ENCODE results near the gene SH3BP2.

SH3BP2 gene

DNA sequence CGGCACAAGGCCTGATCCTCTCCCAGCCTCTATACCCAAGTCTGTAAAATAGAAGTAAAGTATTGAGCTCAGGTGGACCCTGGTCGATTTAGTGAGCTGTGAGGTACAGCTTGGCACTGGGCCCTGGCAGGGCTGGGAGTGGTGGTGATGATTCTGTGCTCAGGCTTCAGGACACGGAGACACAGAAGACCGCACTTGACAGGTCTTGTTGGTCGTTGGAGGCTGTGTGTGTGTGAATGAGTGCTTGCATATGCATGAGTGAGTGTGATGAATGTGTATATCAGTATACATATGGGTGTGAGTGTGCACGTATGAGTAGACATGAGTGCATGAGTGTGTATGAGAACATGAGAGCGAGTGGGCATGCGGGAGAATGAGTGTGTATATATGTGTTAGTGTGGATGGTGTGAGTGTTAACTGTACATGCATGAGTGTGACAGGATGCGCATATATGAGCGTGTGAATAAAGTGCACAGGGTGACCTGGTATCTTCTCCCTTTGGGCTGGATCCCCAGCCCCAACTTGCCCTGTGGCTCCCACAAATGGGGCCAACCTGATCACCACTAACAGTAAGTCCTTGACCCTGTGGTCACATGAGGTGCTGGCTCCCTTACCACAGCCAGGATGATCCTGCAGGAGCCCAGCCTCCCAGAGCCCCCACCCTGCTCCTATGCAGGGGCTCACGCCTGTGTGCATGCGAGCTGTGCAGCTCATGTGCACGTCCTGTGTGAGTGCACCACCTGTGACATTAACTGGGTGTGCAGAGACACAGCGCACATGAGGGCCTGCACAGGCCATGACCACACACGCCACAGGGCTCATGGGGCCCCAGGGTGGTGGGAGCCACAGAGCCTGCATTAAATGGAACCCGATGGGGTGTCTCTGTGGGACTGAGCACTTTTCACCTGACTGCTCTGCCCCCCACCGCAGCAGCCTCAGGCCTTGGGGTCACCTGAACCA is 20.8 kb downstream of the SH3BP2 start:
- Histone ChIP-seq H3K9me3 (ENCODE audit: control insufficient read depth, insufficient read depth, low read length) (0 out of 2 replicates have a peak, but pooled peaks cover 4% of the 10 kb centered on the region), H3K4me3 (ENCODE audit: low read length) (peak overlapping the region; percentile 72), H3K79me2 (ENCODE audit: control insufficient read depth, low read length) (no peaks in the 10 kb centered on the region), H3F3A (ENCODE audit: control insufficient read depth, insufficient read depth) (peaks cover 11% of the 10 kb centered on the region), H3K4me2 (ENCODE audit: low read length) (peak overlapping the region; percentile 82), H3K9me2 (replicated peaks; ENCODE audit: control insufficient read depth, low read length) (no peaks in the 10 kb centered on the region), H3K4me1 (ENCODE audit: control insufficient read depth, low read length) (peaks cover 47% of the 10 kb centered on the region), H3K27me3 (ENCODE audit: control insufficient read depth, low read length) (peaks cover 24% of the 10 kb centered on the region), H4K20me1 (ENCODE audit: control insufficient read depth, insufficient read depth, low read depth, low read length) (no peaks in the 10 kb centered on the region), H3K27ac (ENCODE audit: low read depth, low read length) (0 out of 2 replicates have a peak overlapping the region, but pooled peaks have one; percentile 5), H3K36me3 (ENCODE audit: control insufficient read depth, low read length) (no peaks in the 10 kb centered on the region)
- TF ChIP-seq EZH2phosphoT487 (IDR thresholded peaks at IDR 0.05; ENCODE audit: borderline replicate concordance, low read length), result no peak
- TF ChIP-seq, protein P1, sequence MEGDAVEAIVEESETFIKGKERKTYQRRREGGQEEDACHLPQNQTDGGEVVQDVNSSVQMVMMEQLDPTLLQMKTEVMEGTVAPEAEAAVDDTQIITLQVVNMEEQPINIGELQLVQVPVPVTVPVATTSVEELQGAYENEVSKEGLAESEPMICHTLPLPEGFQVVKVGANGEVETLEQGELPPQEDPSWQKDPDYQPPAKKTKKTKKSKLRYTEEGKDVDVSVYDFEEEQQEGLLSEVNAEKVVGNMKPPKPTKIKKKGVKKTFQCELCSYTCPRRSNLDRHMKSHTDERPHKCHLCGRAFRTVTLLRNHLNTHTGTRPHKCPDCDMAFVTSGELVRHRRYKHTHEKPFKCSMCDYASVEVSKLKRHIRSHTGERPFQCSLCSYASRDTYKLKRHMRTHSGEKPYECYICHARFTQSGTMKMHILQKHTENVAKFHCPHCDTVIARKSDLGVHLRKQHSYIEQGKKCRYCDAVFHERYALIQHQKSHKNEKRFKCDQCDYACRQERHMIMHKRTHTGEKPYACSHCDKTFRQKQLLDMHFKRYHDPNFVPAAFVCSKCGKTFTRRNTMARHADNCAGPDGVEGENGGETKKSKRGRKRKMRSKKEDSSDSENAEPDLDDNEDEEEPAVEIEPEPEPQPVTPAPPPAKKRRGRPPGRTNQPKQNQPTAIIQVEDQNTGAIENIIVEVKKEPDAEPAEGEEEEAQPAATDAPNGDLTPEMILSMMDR (IDR thresholded peaks at IDR 0.05; ENCODE audit: low read depth, low read length, poor library complexity, severe bottlenecking), result no peak

- Histone ChIP-seq H3K9me2 (replicated peaks; ENCODE audit: control insufficient read depth, low read length) (no peaks in the 10 kb centered on the region), H3K4me1 (ENCODE audit: control insufficient read depth, low read length) (peaks cover 47% of the 10 kb centered on the region), H3K9me3 (ENCODE audit: control insufficient read depth, insufficient read depth, low read length) (0 out of 2 replicates have a peak, but pooled peaks cover 4% of the 10 kb centered on the region), H4K20me1 (ENCODE audit: control insufficient read depth, insufficient read depth, low read depth, low read length) (no peaks in the 10 kb centered on the region), H3K36me3 (ENCODE audit: control insufficient read depth, low read length) (no peaks in the 10 kb centered on the region), H3K4me3 (ENCODE audit: low read length) (no peak overlapping the region), H3F3A (ENCODE audit: control insufficient read depth, insufficient read depth) (peaks cover 12% of the 10 kb centered on the region), H3K27me3 (ENCODE audit: control insufficient read depth, low read length) (peaks cover 28% of the 10 kb centered on the region), H3K4me2 (ENCODE audit: low read length) (no peak overlapping the region), H3K79me2 (ENCODE audit: control insufficient read depth, low read length) (no peaks in the 10 kb centered on the region), H3K27ac (ENCODE audit: low read depth, low read length) (no peak overlapping the region)
- TF ChIP-seq EZH2phosphoT487 (IDR thresholded peaks at IDR 0.05; ENCODE audit: borderline replicate concordance, low read length), result no peak
These were observed 21.9 kb downstream of the SH3BP2 start for GRCh38 chr4:2814627-2815270.

- Histone ChIP-seq H3K9me3 (ENCODE audit: control insufficient read depth, insufficient read depth, low read length) (0 out of 2 replicates have a peak, but pooled peaks cover 4% of the 10 kb centered on the region), H3K4me1 (ENCODE audit: control insufficient read depth, low read length) (peaks cover 43% of the 10 kb centered on the region), H3F3A (ENCODE audit: control insufficient read depth, insufficient read depth) (peaks cover 10% of the 10 kb centered on the region), H4K20me1 (ENCODE audit: control insufficient read depth, insufficient read depth, low read depth, low read length) (no peaks in the 10 kb centered on the region), H3K36me3 (ENCODE audit: control insufficient read depth, low read length) (no peaks in the 10 kb centered on the region), H3K79me2 (ENCODE audit: control insufficient read depth, low read length) (no peaks in the 10 kb centered on the region), H3K27ac (ENCODE audit: low read depth, low read length) (no peak overlapping the region), H3K4me3 (ENCODE audit: low read length) (no peak overlapping the region), H3K27me3 (ENCODE audit: control insufficient read depth, low read length) (peaks cover 31% of the 10 kb centered on the region), H3K9me2 (replicated peaks; ENCODE audit: control insufficient read depth, low read length) (no peaks in the 10 kb centered on the region), H3K4me2 (ENCODE audit: low read length) (no peak overlapping the region)
- no peak for TF ChIP-seq EZH2phosphoT487 (IDR thresholded peaks at IDR 0.05; ENCODE audit: borderline replicate concordance, low read length)
- TF ChIP-seq, protein P1 (IDR thresholded peaks at IDR 0.05; ENCODE audit: low read depth, low read length, poor library complexity, severe bottlenecking), result no peak
These were observed 23.6 kb downstream of the SH3BP2 start for GRCh38 chr4:2816401-2816954.

Measured in DOHH2 (cell line).